BJ (cell line): ENCODE results near the gene CERK. TPM values are rescaled to one million over a fixed set of nuclear protein-coding genes. Genes with fewer than 3 reads are reported as not detected.

ENCODE experiments used
- CTCF ChIA-PET: fragments of 350-600 bp; formaldehyde crosslinking; extraction: SDS; loops from one replicate; lab custom pipeline; 2021; ENCODE audit warnings: antibody characterized with exemption, inconsistent platforms; lab: Yijun Ruan, JAX
- POLR2A ChIA-PET: fragments of 300-600 bp; sonication (Branson Sonifier 250); formaldehyde crosslinking; extraction: SDS; loops from one replicate; lab custom pipeline; 2021; ENCODE audit warnings: antibody characterized with exemption; lab: Charles Lee
- DNase-seq: peaks from one replicate; pipeline ENCODE4 v3.0.0-alpha.2; 2011; ENCODE audit warnings: low read depth
- H3K27me3 ChIP-seq: 2 replicates; pipeline ENCODE4 v1.6.0; 2011; ENCODE audit warnings: low read length; ENCODE audit not compliant: control insufficient read depth, insufficient read depth
- H3K36me3 ChIP-seq: 2 replicates; pipeline ENCODE4 v1.5.1; 2011; ENCODE audit warnings: low read length; ENCODE audit not compliant: control insufficient read depth, insufficient read depth
- H3K4me3 ChIP-seq: 2 replicates; pipeline ENCODE4 v1.5.1; 2011; ENCODE audit warnings: low read depth, mild to moderate bottlenecking, control low read depth, low read length
- polyA plus RNA-seq: library from polyadenylated mRNA; depleted of rRNA; stranded (reverse); fragments of >200 nt; gene quantifications from 2 replicates; pipeline ENCODE4 v1.2.3, GENCODE V29; 2011
- TF ChIP-seq, protein P1 (sequence below): IDR thresholded peaks from 2 replicates; pipeline ENCODE4 v1.5.1; 2011; ENCODE audit warnings: low read depth, mild to moderate bottlenecking, control low read depth, inconsistent platforms, low read length, moderate library complexity; ENCODE audit not compliant: insufficient read depth

CERK gene
- polyA plus RNA-seq, 1 experiment = 32.6 TPM

DNA sequence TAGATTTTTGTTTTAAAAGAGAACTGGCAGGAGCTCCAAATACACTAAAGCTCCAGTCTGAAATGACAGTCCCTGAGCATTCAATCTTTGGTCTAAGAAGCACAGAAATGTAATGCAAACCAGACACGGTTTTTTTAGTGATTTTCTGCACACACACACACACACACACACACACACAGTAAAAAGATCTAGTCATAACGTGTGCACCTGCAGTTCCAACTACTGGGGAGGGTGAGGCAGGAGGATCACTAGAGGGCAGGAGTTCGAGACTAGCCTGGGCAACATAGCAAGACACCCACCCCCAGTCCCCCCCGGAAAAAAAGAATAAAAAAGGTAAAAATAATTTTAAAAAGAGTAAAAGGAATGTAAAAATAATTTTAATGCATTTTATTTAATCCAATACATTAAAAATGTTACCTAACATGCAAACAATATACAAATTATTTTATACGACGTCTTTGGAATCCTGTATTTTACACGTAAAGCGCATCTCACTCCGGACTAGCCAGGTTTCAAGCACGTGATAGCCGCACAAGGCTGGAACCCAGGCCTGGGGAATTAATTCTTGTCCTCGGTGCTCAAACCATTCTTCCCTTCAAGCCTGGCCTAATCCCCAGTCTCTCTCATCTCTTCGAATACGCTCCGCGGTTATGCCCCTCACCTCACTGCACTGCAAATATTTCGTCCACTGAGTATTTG is 23.6 kb upstream of the CERK start:
- CTCF ChIA-PET = interaction anchor here (0.5 to 3.3 kb wide), 7 partner anchors 12 to 1730 kb away, joined by 3 to 9 read pairs (median 3); no protein-coding TSS in a partner anchor
- no peaks in the 10 kb centered on the region for H3K27me3 ChIP-seq
- no peak for DNase-seq

DNA sequence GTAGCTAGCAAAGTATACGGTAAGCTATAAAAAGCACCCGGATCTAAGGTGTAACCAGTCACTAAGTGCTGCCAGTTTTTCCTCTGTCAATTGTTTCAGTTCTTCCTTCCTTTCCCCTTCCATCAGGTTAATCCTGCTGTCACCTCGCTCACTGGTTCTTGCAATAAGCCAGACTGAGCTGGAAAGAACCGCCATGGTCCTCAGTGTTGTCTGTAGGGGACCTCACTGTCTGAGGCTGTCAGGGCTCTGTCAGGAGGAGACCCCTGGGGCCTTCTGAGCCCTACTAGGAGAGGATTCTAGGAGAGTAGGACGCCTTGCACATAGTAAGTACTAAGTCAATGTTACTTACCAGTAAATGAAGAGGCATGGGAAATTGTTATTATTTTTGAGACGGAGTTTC is 23.0 kb upstream of the CERK start:
- POLR2A ChIA-PET = interaction anchor here (0.7 kb wide), 1 partner anchor 224 kb away, joined by 6 read pairs; no protein-coding TSS in a partner anchor

More for the DNA sequence above, 23.6 kb upstream of the CERK start:
- Histone ChIP-seq H3K4me3 (peak overlapping the region; percentile 100), H3K36me3 (no peaks in the 10 kb centered on the region; the same call in 1 of the 2 replicates)
- POLR2A ChIA-PET = interaction anchor here (0.7 to 1.4 kb wide), 2 partner anchors 12 to 223 kb away, joined by 5 to 6 read pairs; no protein-coding TSS in a partner anchor
- TF ChIP-seq, protein P1, sequence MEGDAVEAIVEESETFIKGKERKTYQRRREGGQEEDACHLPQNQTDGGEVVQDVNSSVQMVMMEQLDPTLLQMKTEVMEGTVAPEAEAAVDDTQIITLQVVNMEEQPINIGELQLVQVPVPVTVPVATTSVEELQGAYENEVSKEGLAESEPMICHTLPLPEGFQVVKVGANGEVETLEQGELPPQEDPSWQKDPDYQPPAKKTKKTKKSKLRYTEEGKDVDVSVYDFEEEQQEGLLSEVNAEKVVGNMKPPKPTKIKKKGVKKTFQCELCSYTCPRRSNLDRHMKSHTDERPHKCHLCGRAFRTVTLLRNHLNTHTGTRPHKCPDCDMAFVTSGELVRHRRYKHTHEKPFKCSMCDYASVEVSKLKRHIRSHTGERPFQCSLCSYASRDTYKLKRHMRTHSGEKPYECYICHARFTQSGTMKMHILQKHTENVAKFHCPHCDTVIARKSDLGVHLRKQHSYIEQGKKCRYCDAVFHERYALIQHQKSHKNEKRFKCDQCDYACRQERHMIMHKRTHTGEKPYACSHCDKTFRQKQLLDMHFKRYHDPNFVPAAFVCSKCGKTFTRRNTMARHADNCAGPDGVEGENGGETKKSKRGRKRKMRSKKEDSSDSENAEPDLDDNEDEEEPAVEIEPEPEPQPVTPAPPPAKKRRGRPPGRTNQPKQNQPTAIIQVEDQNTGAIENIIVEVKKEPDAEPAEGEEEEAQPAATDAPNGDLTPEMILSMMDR = no peak

GRCh38 chr22:46758867-46759290 is 20.8 kb upstream of the CERK start:
- CTCF ChIA-PET = interaction anchor here (0.6 to 3.3 kb wide), 18 partner anchors 9 to 1735 kb away, joined by 3 to 9 read pairs (median 4); no protein-coding TSS in a partner anchor

More for the DNA sequence above, 23.0 kb upstream of the CERK start:
- CTCF ChIA-PET = interaction anchor here (1.0 to 3.3 kb wide), 2 partner anchors 11 to 29 kb away, joined by 3 to 9 read pairs; no protein-coding TSS in a partner anchor
- Histone ChIP-seq H3K4me3 (peak overlapping the region; percentile 100; the same call in 1 of the 2 replicates), H3K27me3 (no peaks in the 10 kb centered on the region), H3K36me3 (no peaks in the 10 kb centered on the region; the same call in 1 of the 2 replicates)
- DNase-seq = no peak
- TF ChIP-seq, protein P1 = no peak

GRCh38 chr22:46758121-46758520 is 20.1 kb upstream of the CERK start:
- CTCF ChIA-PET = interaction anchor here (0.8 to 3.3 kb wide), 18 partner anchors 9 to 1736 kb away, joined by 3 to 9 read pairs (median 4); no protein-coding TSS in a partner anchor
- TF ChIP-seq, protein P1 = no peak
- Histone ChIP-seq H3K4me3 (no peak overlapping the region), H3K36me3 (no peaks in the 10 kb centered on the region), H3K27me3 (no peaks in the 10 kb centered on the region)
- POLR2A ChIA-PET = no interaction called here
- DNase-seq = no peak

More at GRCh38 chr22:46758867-46759290, 20.8 kb upstream of the CERK start:
- Histone ChIP-seq H3K36me3 (no peaks in the 10 kb centered on the region), H3K4me3 (no peak overlapping the region), H3K27me3 (no peaks in the 10 kb centered on the region)
- TF ChIP-seq, protein P1 = peak; percentile 79
- POLR2A ChIA-PET = no interaction called here
- DNase-seq = no peak

- no peaks in the 10 kb centered on the region for H3K27me3 ChIP-seq
- H3K36me3 ChIP-seq = no peaks in the 10 kb centered on the region
- no peak overlapping the region for H3K4me3 ChIP-seq
- TF ChIP-seq, protein P1 = no peak
- no peak for DNase-seq
- ChIA-PET CTCF (interaction anchor here (0.9 to 1.4 kb wide), 3 partner anchors 10 to 17 kb away, joined by 3 to 6 read pairs (median 3); no protein-coding TSS in a partner anchor), POLR2A (no interaction called here)
Measured at GRCh38 chr22:46757104-46757503, 19.1 kb upstream of the CERK start.
